GM20000 (cell line): ENCODE measurements around the gene GSG1L.

Experiments
- DNase-seq: peaks from one replicate; pipeline ENCODE4 v3.0.0; 2012; ENCODE audit warnings: low spot score
- CTCF ChIP-seq: IDR thresholded peaks from 2 replicates; pipeline ENCODE4 v1.5.1; 2012; ENCODE audit warnings: mild to moderate bottlenecking, control low read depth; ENCODE audit errors: extremely low read depth, missing control alignments

Gene GSG1L

GRCh38 chr16:27752241-27752640 lies 311.3 kb downstream of the GSG1L start:
- TF ChIP-seq CTCF: no peak
- no peak for DNase-seq

GRCh38 chr16:27751676-27752075 lies 311.8 kb downstream of the GSG1L start:
- TF ChIP-seq CTCF: no peak
- DNase-seq: no peak

- no peak for DNase-seq
- no peak for TF ChIP-seq CTCF
Measured at GRCh38 chr16:27751233-27751632, 312.3 kb downstream of the GSG1L start.

GRCh38 chr16:27749946-27750345 lies 313.6 kb downstream of the GSG1L start:
- TF ChIP-seq CTCF: no peak
- DNase-seq: no peak

- TF ChIP-seq CTCF: no peak
- DNase-seq: no peak
Measured at GRCh38 chr16:27749547-27749875, 314.0 kb downstream of the GSG1L start.

GRCh38 chr16:27748868-27749546 lies 314.5 kb downstream of the GSG1L start:
- no peak for TF ChIP-seq CTCF
- DNase-seq: peak; percentile 52

GRCh38 chr16:27747946-27748345 lies 315.6 kb downstream of the GSG1L start:
- TF ChIP-seq CTCF: no peak
- DNase-seq: no peak
